OCI-LY7 (cell line): ENCODE measurements around the gene GRIN2D. TPM values are rescaled to one million over a fixed set of nuclear protein-coding genes. Genes with fewer than 3 reads are reported as not detected.
"Not testable (repeated sequence)": the region's sequence is repeated elsewhere in the genome, so short reads cannot be mapped to it uniquely, and the experiment has no call there.

Source experiments
- BruUV-seq: library from RNA; stranded (reverse); fragments of 400-500 nt; replicated peaks from 2 replicates; lab custom pipeline; 2021; lab: Mats Ljungman, UMichigan
- CTCF ChIA-PET: fragments of 300-600 bp; sonication (Branson Sonifier 250); formaldehyde crosslinking; loops from one replicate; lab custom pipeline; 2022; ENCODE audit warnings: antibody characterized with exemption; ENCODE audit not compliant: unreplicated experiment; lab: Charles Lee
- POLR2A ChIA-PET: fragments of 300-600 bp; sonication (Branson Sonifier 250); formaldehyde crosslinking; loops from one replicate; lab custom pipeline; 2022; ENCODE audit warnings: antibody characterized with exemption; lab: Charles Lee
- DNase-seq: peaks from one replicate; pipeline ENCODE4 v3.0.0-alpha.2; 2015; ENCODE audit warnings: low spot score
- H2AFZ ChIP-seq: fragments of 200-600 bp; sonication (generic), shearing (Covaris generic); 2 replicates; pipeline ENCODE4 v1.6.1; 2014; ENCODE audit warnings: mild to moderate bottlenecking, antibody characterized with exemption, low read length, moderate library complexity
- H3K27ac ChIP-seq: fragments of 200-600 bp; sonication (generic); 2 replicates; pipeline ENCODE4 v1.5.1; 2014; ENCODE audit warnings: mixed run types, low read depth, mild to moderate bottlenecking, moderate library complexity, low read length, inconsistent platforms; ENCODE audit not compliant: poor library complexity, severe bottlenecking
- H3K36me3 ChIP-seq: fragments of 200-600 bp; sonication (generic); 2 replicates; pipeline ENCODE4 v1.6.1; 2014; ENCODE audit warnings: mild to moderate bottlenecking, antibody characterized with exemption, low read length, moderate library complexity, mixed read lengths; ENCODE audit not compliant: insufficient read depth
- H3K4me1 ChIP-seq: fragments of 200-600 bp; sonication (generic); 2 replicates; pipeline ENCODE4 v1.5.1; 2014; ENCODE audit warnings: mild to moderate bottlenecking, low read length; ENCODE audit not compliant: insufficient read depth, poor library complexity, severe bottlenecking
- H3K4me2 ChIP-seq: fragments of 200-600 bp; sonication (generic); 2 replicates; pipeline ENCODE4 v1.6.1; 2014; ENCODE audit warnings: mild to moderate bottlenecking, low read length
- H3K4me3 ChIP-seq: fragments of 200-600 bp; sonication (generic); 2 replicates; pipeline ENCODE4 v1.5.1; 2014; ENCODE audit warnings: mild to moderate bottlenecking, low read depth, low read length; ENCODE audit not compliant: poor library complexity, severe bottlenecking
- H3K79me2 ChIP-seq: fragments of 200-600 bp; sonication (generic); 2 replicates; pipeline ENCODE4 v1.6.1; 2016; ENCODE audit warnings: low read depth, mild to moderate bottlenecking, low read length, moderate library complexity, mixed read lengths; ENCODE audit not compliant: insufficient read depth
- H3K9me2 ChIP-seq: fragments of 200-600 bp; sonication (generic); 2 replicates; pipeline ENCODE4 v1.6.1; 2016; ENCODE audit warnings: mild to moderate bottlenecking, low read length, mixed read lengths; ENCODE audit not compliant: insufficient read depth
- H3K9me3 ChIP-seq: fragments of 200-600 bp; sonication (generic); 2 replicates; pipeline ENCODE4 v1.6.1; 2014; ENCODE audit warnings: mild to moderate bottlenecking, mixed run types, low read length, mixed read lengths
- H4K20me1 ChIP-seq: fragments of 200-600 bp; sonication (generic); 2 replicates; pipeline ENCODE4 v1.6.1; 2014; ENCODE audit warnings: mild to moderate bottlenecking, antibody characterized with exemption, low read length, moderate library complexity, mixed read lengths; ENCODE audit not compliant: insufficient read depth
- EZH2phosphoT487 ChIP-seq: fragments of 200-600 bp; sonication (generic); IDR thresholded peaks from 2 replicates; pipeline ENCODE4 v1.6.1; 2018; ENCODE audit warnings: low read depth, borderline replicate concordance, mild to moderate bottlenecking, mixed run types, antibody characterized with exemption, low read length, moderate library complexity, mixed read lengths
- intact Hi-C: fragments of 100-400 bp; cut with micrococcal nuclease; formaldehyde crosslinking; loops from one replicate; pipeline ENCODE4 v1.10.0; 2022; ENCODE audit not compliant: unreplicated experiment
- total RNA-seq, 2 experiments: library from RNA; depleted of rRNA in 1 of 2; stranded (reverse); fragments of >200 nt in 1 of 2; shearing (Covaris generic) in 1 of 2; gene quantifications; 2 replicates each; pipeline ENCODE4 v1.2.3, GENCODE V29; 2014 to 2022
- TF ChIP-seq, protein P1 (sequence below): fragments of 200-600 bp; sonication (generic); conservative IDR thresholded peaks from 2 replicates; pipeline ENCODE4 v1.5.1; 2014; ENCODE audit warnings: mild to moderate bottlenecking, antibody characterized with exemption, low read length, moderate library complexity, mixed read lengths

Gene GRIN2D
- total RNA-seq, 2 experiments from 2014 or later: 0.06 TPM; not detected in 1

- no peaks in the 10 kb centered on the region for H4K20me1 ChIP-seq
- DNase-seq: peak; percentile 81
- peak overlapping the region; percentile 91 for H3K4me2 ChIP-seq
- H3K4me3 ChIP-seq: peak overlapping the region; percentile 88
- H3K36me3 ChIP-seq: peaks cover 37% of the 10 kb centered on the region
- peaks cover 15% of the 10 kb centered on the region; the same call in 1 of the 2 replicates for H3K79me2 ChIP-seq
- peak overlapping the region; percentile 73 for H2AFZ ChIP-seq
- no peaks in the 10 kb centered on the region for H3K9me2 ChIP-seq
- H3K27ac ChIP-seq: peak overlapping the region; percentile 56
- ChIA-PET CTCF (interaction anchor here (1.0 kb wide), 1 partner anchor 39 kb away, joined by 3 read pairs; no protein-coding TSS in a partner anchor), POLR2A (no interaction called here)
- H3K4me1 ChIP-seq: peaks cover 15% of the 10 kb centered on the region
- H3K9me3 ChIP-seq: no peaks in the 10 kb centered on the region
- intact Hi-C loops: loop anchor here (2.0 to 5.0 kb wide), 2 partner anchors 57 to 102 kb away; partner anchors contain the start of gene GRWD1
- BruUV-seq: no TSS peak
- TF ChIP-seq, protein P1, sequence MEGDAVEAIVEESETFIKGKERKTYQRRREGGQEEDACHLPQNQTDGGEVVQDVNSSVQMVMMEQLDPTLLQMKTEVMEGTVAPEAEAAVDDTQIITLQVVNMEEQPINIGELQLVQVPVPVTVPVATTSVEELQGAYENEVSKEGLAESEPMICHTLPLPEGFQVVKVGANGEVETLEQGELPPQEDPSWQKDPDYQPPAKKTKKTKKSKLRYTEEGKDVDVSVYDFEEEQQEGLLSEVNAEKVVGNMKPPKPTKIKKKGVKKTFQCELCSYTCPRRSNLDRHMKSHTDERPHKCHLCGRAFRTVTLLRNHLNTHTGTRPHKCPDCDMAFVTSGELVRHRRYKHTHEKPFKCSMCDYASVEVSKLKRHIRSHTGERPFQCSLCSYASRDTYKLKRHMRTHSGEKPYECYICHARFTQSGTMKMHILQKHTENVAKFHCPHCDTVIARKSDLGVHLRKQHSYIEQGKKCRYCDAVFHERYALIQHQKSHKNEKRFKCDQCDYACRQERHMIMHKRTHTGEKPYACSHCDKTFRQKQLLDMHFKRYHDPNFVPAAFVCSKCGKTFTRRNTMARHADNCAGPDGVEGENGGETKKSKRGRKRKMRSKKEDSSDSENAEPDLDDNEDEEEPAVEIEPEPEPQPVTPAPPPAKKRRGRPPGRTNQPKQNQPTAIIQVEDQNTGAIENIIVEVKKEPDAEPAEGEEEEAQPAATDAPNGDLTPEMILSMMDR: peak; percentile 68
- TF ChIP-seq EZH2phosphoT487: no peak
Observed at GRCh38 chr19:48390188-48391099, 3.0 kb upstream of the GRIN2D start.

DNA sequence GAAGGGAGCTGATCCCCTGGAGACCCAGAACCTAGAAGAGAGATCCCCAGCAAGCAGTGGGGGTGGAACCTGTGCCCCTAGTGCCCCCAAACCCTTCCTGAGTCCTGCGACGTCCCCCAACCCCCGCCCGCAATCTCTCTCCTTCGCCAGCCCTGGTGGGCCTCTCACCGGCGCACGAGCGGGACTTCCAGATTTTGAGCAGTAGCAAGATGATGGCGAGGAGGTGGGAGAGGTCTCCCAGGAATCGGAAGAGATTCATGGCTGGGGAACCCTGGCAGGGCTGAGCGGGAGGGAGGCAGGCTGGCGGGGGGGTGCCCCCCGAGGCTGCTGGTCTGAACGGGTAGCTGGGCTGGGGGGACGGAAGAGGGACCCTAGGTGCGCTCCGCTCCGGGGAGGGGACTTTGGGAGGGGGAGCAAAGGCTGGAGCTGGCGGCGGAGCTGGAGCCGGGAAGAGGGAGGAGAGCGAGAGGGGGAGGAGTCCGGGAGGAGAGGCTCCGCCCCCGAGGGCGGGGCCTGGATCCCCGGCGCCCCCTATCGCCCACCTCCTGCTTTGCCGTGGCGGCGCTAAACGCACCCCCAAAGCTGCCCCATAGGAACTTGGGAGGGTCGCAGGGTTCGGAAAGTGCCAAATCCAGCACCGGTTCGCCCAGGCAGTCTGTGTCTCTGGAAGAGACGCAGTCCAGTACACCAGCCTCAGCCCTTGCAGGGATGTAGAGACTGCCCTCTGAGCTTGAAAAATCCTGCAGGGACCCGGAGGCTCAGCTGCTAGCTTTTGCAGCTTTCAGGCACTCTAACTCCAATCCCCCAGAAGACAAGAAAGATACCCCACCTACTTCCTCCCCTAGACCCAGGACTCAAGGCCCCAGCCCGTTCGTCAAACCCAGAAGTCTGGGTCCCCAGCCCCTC is 2.1 kb upstream of the GRIN2D start, which contains the start of gene KDELR1:
TSS of gene KDELR1 (minus strand) at position 452 of the 906 bp plus-strand sequence. CDS start at position 259, 193 bp downstream.
- intact Hi-C loops: loop anchor here (2.0 to 5.0 kb wide), 2 partner anchors 56 to 101 kb away; partner anchors contain the start of gene GRWD1
- BruUV-seq: TSS peak; percentile 62
- Histone ChIP-seq H3K79me2 (peaks cover 15% of the 10 kb centered on the region; the same call in 1 of the 2 replicates), H2AFZ (peak within 1 kb of the TSS; percentile 73), H3K4me2 (peak within 1 kb of the TSS; percentile 91), H3K36me3 (peaks cover 30% of the 10 kb centered on the region), H4K20me1 (no peaks in the 10 kb centered on the region), H3K27ac (peak within 1 kb of the TSS; percentile 56), H3K4me1 (peaks cover 15% of the 10 kb centered on the region), H3K9me3 (no peaks in the 10 kb centered on the region), H3K9me2 (no peaks in the 10 kb centered on the region), H3K4me3 (peak within 1 kb of the TSS; percentile 88)
- POLR2A ChIA-PET: interaction anchor here (0.6 to 0.9 kb wide), 3 partner anchors 9 to 27 kb away, joined by 3 read pairs; partner anchors contain the start of gene SYNGR4
- DNase-seq: peak; percentile 72
- CTCF ChIA-PET: interaction anchor here (1.0 kb wide), 1 partner anchor 40 kb away, joined by 3 read pairs; no protein-coding TSS in a partner anchor
- TF ChIP-seq, protein P1: peak; percentile 96
- TF ChIP-seq EZH2phosphoT487: no peak

- H3K9me2 ChIP-seq, H3K9me3 ChIP-seq, BruUV-seq, H4K20me1 ChIP-seq, CTCF ChIA-PET, H2AFZ ChIP-seq, DNase-seq, H3K27ac ChIP-seq, H3K4me3 ChIP-seq: not testable (repeated sequence)
- peak overlapping the region; percentile 91 for H3K4me2 ChIP-seq
- POLR2A ChIA-PET: interaction anchor here (0.8 to 0.9 kb wide), 2 partner anchors 9 to 28 kb away, joined by 3 read pairs; partner anchors contain the start of gene SYNGR4
- peaks cover 15% of the 10 kb centered on the region for H3K4me1 ChIP-seq
- H3K36me3 ChIP-seq: peaks cover 24% of the 10 kb centered on the region
- intact Hi-C loops: loop anchor here (5.0 kb wide), 1 partner anchor 55 kb away; the partner anchor contains the start of gene GRWD1
- H3K79me2 ChIP-seq: peaks cover 15% of the 10 kb centered on the region; the same call in 1 of the 2 replicates
Observed at GRCh38 chr19:48392006-48392344, 1.5 kb upstream of the GRIN2D start.
